Tibial nerve (tissue), 4 donors: Measurements from ENCODE around the gene STK25. TPM values are rescaled to one million over a fixed set of nuclear protein-coding genes. Genes with fewer than 3 reads are reported as not detected.

Experiments
- DNase-seq, 2 donors: peaks; one replicate each; pipeline ENCODE4 v3.0.0-alpha.2; 2019; ENCODE audit warnings: low spot score in 2 of 2
- H3K27ac ChIP-seq, 4 donors: fragments of 200-600 bp; sonication (generic) in 3 of 4; one replicate each; pipeline ENCODE4 v1.5.1; 2017 to 2019; ENCODE audit warnings: mild to moderate bottlenecking in 1 of 4
- H3K27me3 ChIP-seq, 2 donors: fragments of 200-600 bp; sonication (generic) in 1 of 2; one replicate each; pipeline versions ENCODE4 v1.5.1 to v1.6.0; 2017 to 2019
- H3K36me3 ChIP-seq, 3 donors: fragments of 200-600 bp; sonication (generic); one replicate each; pipeline ENCODE4 v1.5.1; 2018 to 2019
- H3K4me1 ChIP-seq, 4 donors: fragments of 200-600 bp; sonication (generic) in 3 of 4; one replicate each; pipeline ENCODE4 v1.5.1; 2017 to 2019
- H3K4me3 ChIP-seq, 4 donors: fragments of 200-600 bp; sonication (generic) in 3 of 4; one replicate each; pipeline ENCODE4 v1.5.1; 2017 to 2019; ENCODE audit warnings: mild to moderate bottlenecking in 1 of 4, moderate library complexity in 1 of 4
- H3K9me3 ChIP-seq, 4 donors: fragments of 200-600 bp; sonication (generic) in 3 of 4; one replicate each; pipeline ENCODE4 v1.5.1; 2017 to 2019
- EP300 ChIP-seq, 2 donors: sonication (generic); formaldehyde crosslinking; IDR thresholded peaks; one replicate each; pipeline ENCODE4 v1.6.1; 2017; ENCODE audit warnings: antibody characterized with exemption in 2 of 2, mild to moderate bottlenecking in 1 of 2
- POLR2A ChIP-seq, 2 donors: fragments of 450-650 bp; IDR thresholded peaks; one replicate each; pipeline ENCODE4 v1.6.1; 2017; ENCODE audit warnings: antibody characterized with exemption in 2 of 2, mild to moderate bottlenecking in 2 of 2, moderate library complexity in 2 of 2
- WGBS, 2 donors: methylation state at CpG; one replicate each; pipeline ENCODE4 v1.1.5; 2018; 5-methylcytosine and 5-hydroxymethylcytosine counted together
- total RNA-seq, 4 donors: library from RNA; depleted of rRNA; stranded (reverse); fragments of >200 nt; gene quantifications; one replicate each; pipeline ENCODE4 v1.1.0, GENCODE V29; 2016
- TF ChIP-seq, protein P1 (sequence below), 5 experiments: fragments of 200-600 bp in 3 of 5; fragments of 450-650 bp in 2 of 5; sonication (generic) in 3 of 5; IDR thresholded peaks; one replicate each; pipeline ENCODE4 v1.5.1; 2016 to 2019; ENCODE audit warnings: antibody characterized with exemption in 5 of 5, mild to moderate bottlenecking in 3 of 5, moderate library complexity in 2 of 5

Gene STK25
- total RNA-seq, 4 donors from 2014 or later, result 234 to 301 (median 275) TPM

DNA sequence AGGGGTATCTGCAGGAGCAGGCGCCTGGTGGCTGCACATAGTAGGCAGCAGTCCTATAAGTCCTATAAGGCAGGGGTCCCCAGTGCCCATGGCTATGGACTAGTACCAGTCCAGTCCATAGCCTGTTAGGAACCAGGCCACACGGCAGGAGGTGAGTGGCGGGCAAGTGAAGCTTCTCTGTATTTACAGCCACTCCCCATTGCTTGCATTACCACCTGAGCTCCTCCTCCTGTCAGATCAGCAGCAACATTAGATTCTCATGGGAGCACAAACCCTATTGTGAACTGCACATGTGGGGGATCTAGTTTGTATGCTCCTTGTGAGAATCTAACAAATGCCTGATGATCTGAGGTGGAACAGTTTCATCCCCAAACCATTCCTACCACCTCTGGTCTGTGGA is 33.1 kb downstream of the STK25 start:
- whole genome bisulfite sequencing, 2 donors, result 91 to 100% methylated on average over 3 of the region's 3 CpGs

DNA sequence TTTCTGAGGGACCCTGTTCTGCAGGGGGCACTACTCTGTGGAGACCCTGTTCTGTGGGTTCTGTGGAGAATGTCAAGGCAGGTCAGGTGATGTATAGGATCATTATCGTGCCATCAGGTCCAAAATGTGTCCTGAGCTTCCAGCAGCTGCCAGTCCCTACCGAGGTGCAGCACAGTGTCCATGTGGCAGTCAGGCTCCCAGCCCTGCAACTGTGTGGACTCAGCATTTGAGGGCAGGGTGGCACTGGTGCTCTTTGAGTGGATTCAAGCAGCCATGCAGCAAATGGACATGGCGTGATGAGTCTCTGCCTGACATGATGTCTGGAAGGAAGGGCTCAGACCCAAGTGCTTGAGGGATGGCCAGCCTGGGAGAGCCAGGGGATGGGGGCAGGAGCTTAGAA is 35.0 kb downstream of the STK25 start:
- H3K36me3 ChIP-seq, result peaks cover 0 to 60% (median 4%) of the 10 kb centered on the region in 3 donors
- 89 to 92% methylated on average over 3 of the region's 3 CpGs for WGBS, 2 donors
- H3K9me3 ChIP-seq, result no peaks in the 10 kb centered on the region
- H3K4me1 ChIP-seq, result no peaks in the 10 kb centered on the region
- H3K27me3 ChIP-seq, result no peaks in the 10 kb centered on the region
- no peak overlapping the region for H3K4me3 ChIP-seq
- TF ChIP-seq POLR2A (IDR thresholded peaks at IDR 0.05) (no peak), EP300 (IDR thresholded peaks at IDR 0.05) (no peak)
- TF ChIP-seq, protein P1, sequence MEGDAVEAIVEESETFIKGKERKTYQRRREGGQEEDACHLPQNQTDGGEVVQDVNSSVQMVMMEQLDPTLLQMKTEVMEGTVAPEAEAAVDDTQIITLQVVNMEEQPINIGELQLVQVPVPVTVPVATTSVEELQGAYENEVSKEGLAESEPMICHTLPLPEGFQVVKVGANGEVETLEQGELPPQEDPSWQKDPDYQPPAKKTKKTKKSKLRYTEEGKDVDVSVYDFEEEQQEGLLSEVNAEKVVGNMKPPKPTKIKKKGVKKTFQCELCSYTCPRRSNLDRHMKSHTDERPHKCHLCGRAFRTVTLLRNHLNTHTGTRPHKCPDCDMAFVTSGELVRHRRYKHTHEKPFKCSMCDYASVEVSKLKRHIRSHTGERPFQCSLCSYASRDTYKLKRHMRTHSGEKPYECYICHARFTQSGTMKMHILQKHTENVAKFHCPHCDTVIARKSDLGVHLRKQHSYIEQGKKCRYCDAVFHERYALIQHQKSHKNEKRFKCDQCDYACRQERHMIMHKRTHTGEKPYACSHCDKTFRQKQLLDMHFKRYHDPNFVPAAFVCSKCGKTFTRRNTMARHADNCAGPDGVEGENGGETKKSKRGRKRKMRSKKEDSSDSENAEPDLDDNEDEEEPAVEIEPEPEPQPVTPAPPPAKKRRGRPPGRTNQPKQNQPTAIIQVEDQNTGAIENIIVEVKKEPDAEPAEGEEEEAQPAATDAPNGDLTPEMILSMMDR (IDR thresholded peaks at IDR 0.05), result no peak
- no peak for DNase-seq
- H3K27ac ChIP-seq, result no peak overlapping the region

More for the DNA sequence above, 33.1 kb downstream of the STK25 start:
- no peaks in the 10 kb centered on the region for H3K27me3 ChIP-seq
- DNase-seq, result no peak
- peaks cover 0 to 55% (median 3%) of the 10 kb centered on the region in 3 donors for H3K36me3 ChIP-seq
- TF ChIP-seq EP300 (IDR thresholded peaks at IDR 0.05), result no peak
- TF ChIP-seq, protein P1 (IDR thresholded peaks at IDR 0.05), result no peak
- TF ChIP-seq POLR2A (IDR thresholded peaks at IDR 0.05), result no peak
- no peaks in the 10 kb centered on the region for H3K4me1 ChIP-seq
- no peak overlapping the region for H3K27ac ChIP-seq
- H3K4me3 ChIP-seq, result no peak overlapping the region
- no peaks in the 10 kb centered on the region for H3K9me3 ChIP-seq

DNA sequence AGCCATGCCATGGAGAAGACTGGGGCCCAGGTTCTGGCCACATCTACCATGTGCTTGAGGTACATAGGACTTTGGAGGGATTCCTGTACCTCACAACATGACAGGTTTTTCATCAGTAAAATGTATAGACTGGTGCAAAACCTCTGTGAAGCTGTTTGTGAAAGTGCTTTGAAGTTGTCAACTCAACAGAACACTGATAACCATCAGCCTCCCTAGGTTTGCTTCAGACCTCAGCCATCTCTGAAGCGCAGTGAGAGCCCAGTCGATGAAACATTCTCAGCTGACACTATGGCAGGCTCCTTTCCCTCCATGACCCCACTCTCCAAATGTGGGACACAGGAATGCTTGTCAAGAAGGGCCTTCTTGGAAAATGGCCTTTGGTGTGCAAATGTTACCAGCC is 38.6 kb downstream of the STK25 start:
- Histone ChIP-seq H3K4me3 (no peak overlapping the region), H3K36me3 (peaks cover 0 to 55% (median 4%) of the 10 kb centered on the region in 3 donors), H3K4me1 (no peaks in the 10 kb centered on the region), H3K27ac (no peak overlapping the region), H3K27me3 (no peaks in the 10 kb centered on the region), H3K9me3 (no peaks in the 10 kb centered on the region)
- no peak for DNase-seq
- TF ChIP-seq EP300 (IDR thresholded peaks at IDR 0.05), result no peak
- TF ChIP-seq POLR2A (IDR thresholded peaks at IDR 0.05), result no peak
- TF ChIP-seq, protein P1 (IDR thresholded peaks at IDR 0.05), result no peak
- 88 to 90% methylated on average over 2 of the region's 2 CpGs for WGBS, 2 donors

DNA sequence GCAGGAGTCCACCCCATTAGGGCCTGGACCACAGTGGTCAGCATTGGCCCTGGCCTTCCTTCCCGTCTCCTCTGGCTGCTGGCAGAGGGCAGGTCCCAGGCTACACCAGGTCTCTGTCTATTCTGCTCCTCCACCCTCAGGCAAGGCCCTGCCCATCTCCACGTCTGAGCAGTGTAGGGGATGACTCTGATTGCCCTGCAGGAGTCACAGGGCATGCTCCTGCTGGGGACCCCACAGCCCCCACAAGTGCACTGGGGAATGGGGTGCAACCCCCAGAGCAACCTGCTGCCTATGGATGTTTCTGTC is 40.0 kb downstream of the STK25 start:
- no peak for DNase-seq
- Histone ChIP-seq H3K9me3 (no peaks in the 10 kb centered on the region), H3K4me3 (no peak overlapping the region), H3K27ac (no peak overlapping the region), H3K27me3 (no peaks in the 10 kb centered on the region), H3K36me3 (peaks cover 0 to 68% (median 4%) of the 10 kb centered on the region in 3 donors), H3K4me1 (no peaks in the 10 kb centered on the region)
- 73 to 100% methylated on average over 1 to 2 of the region's 2 CpGs for WGBS, 2 donors
- TF ChIP-seq POLR2A (IDR thresholded peaks at IDR 0.05) (no peak), EP300 (IDR thresholded peaks at IDR 0.05) (no peak)
- TF ChIP-seq, protein P1 (IDR thresholded peaks at IDR 0.05), result no peak

DNA sequence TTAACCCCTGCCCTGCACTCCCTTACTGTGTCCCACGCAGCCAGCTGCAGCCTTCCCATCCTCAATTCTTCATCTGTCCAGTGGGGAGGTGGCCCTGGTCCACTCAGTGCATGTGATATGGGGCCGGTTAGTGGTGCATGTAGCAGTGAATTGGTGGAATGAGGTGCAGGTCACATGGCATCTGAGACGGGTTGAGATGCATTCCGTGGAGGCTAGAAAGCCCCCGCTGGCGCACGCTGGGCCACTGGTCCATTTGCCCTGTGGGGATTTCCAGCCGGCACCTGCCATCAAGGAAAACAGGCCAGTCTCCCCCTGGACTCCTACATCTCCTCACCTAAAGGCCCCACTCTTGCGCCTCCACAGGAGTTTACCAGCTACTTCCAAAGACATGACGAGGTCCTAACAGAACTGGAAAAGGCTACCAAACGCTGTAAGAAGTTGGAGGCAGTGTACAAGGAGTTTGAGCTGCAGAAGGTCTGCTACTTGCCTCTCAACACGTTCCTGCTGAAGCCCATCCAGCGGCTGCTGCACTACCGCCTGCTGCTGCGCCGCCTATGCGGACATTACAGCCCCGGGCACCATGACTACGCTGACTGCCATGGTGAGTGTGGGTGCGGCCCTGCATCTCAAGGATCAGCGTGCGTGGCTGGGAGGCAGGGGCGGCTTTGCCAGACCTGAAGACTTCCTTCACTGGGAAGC is 40.5 kb downstream of the STK25 start:
- H3K27me3 ChIP-seq, result no peaks in the 10 kb centered on the region
- WGBS, 2 donors, result 90 to 91% methylated on average over 23 of the region's 23 CpGs
- no peaks in the 10 kb centered on the region for H3K4me1 ChIP-seq
- no peak for TF ChIP-seq EP300 (IDR thresholded peaks at IDR 0.05)
- no peak for TF ChIP-seq POLR2A (IDR thresholded peaks at IDR 0.05)
- TF ChIP-seq, protein P1 (IDR thresholded peaks at IDR 0.05), result no peak
- no peak overlapping the region for H3K27ac ChIP-seq
- no peaks in the 10 kb centered on the region for H3K9me3 ChIP-seq
- H3K36me3 ChIP-seq, result peaks cover 0 to 73% (median 4%) of the 10 kb centered on the region in 3 donors
- no peak for DNase-seq
- H3K4me3 ChIP-seq, result no peak overlapping the region
